Kidney (tissue), 14 donors: ENCODE data around the gene SYPL1. TPM values are rescaled to one million over a fixed set of nuclear protein-coding genes. Genes with fewer than 3 reads are reported as not detected.

ENCODE experiments used
- DNase-seq, 5 donors: peaks; one replicate each; pipeline ENCODE4 v3.0.0-alpha.2; 2013 to 2020
- FAIRE-seq: peaks from 2 replicates; lab custom pipeline; 2012; peaks lifted over from hg19 to GRCh38; lab: Jason Lieb, UNC
- H3K27ac ChIP-seq, 2 donors: one replicate each; pipeline ENCODE4 v1.7.0; 2013; ENCODE audit warnings: low read depth in 2 of 2, low read length in 2 of 2, inconsistent platforms in 1 of 2
- H3K27me3 ChIP-seq: one replicate; pipeline ENCODE4 v1.7.1; 2013; ENCODE audit warnings: low read length, inconsistent platforms; ENCODE audit not compliant: control insufficient read depth, insufficient read depth
- H3K36me3 ChIP-seq, 3 donors: one replicate each; pipeline versions ENCODE4 v1.7.0 to v1.7.1; 2013; ENCODE audit warnings: low read length in 3 of 3, control low read depth in 1 of 3, inconsistent platforms in 1 of 3; ENCODE audit not compliant: insufficient read depth in 3 of 3, control insufficient read depth in 2 of 3
- H3K4me1 ChIP-seq, 3 donors: one replicate each; pipeline versions ENCODE4 v1.7.0 to v1.7.1; 2013; ENCODE audit warnings: low read length in 3 of 3, inconsistent platforms in 1 of 3, low read depth in 1 of 3; ENCODE audit not compliant: control insufficient read depth in 2 of 3, insufficient read depth in 2 of 3
- H3K4me3 ChIP-seq, 3 donors: one replicate each; pipeline versions ENCODE4 v1.7.0 to v1.8.1; 2013; ENCODE audit warnings: low read length in 3 of 3, control low read depth in 1 of 3, inconsistent platforms in 1 of 3
- H3K9ac ChIP-seq, 3 donors: one replicate each; pipeline versions ENCODE4 v1.7.0 to v1.7.1; 2013; ENCODE audit warnings: low read length in 3 of 3, control low read depth in 1 of 3, inconsistent platforms in 1 of 3
- H3K9me3 ChIP-seq, 3 donors: one replicate each; pipeline versions ENCODE4 v1.7.0 to v1.7.1; 2013; ENCODE audit warnings: low read length in 3 of 3, control low read depth in 1 of 3, inconsistent platforms in 1 of 3; ENCODE audit not compliant: control insufficient read depth in 2 of 3, insufficient read depth in 1 of 3
- CTCF ChIP-seq: IDR thresholded peaks from 3 replicates; pipeline ENCODE4 v1.5.1; 2012; ENCODE audit warnings: mild to moderate bottlenecking, moderate library complexity, borderline replicate concordance; ENCODE audit not compliant: insufficient read depth; ENCODE audit errors: extremely low read depth
- intact Hi-C: fragments of 100-400 bp; cut with DNase I; formaldehyde crosslinking; loops from one replicate; pipeline ENCODE4 v1.11.1; 2022
- polyA plus RNA-seq: library from polyadenylated mRNA; stranded (reverse); fragments of 350-450 nt; fragmentation: Illumina TruSeq; extraction: RNeasy Lipid Tissue Mini Kit (QIAGEN cat#74804); gene quantifications from one replicate; pipeline ENCODE4 v1.2.3, GENCODE V29; 2014; ENCODE audit warnings: low read depth, low replicate concordance; ENCODE audit not compliant: insufficient read depth
- total RNA-seq: library from RNA; stranded (reverse); fragmentation: NEBNext Ultra II Directional; extraction: Animal tissue kit (Norgen Biotek cat#: 25700); gene quantifications from one replicate; pipeline ENCODE4 v1.2.1, GENCODE V29; 2021
- donor health status: control.
- donor health status: control.
- donor health status: control.
- donor health status: control.
- donor health status: control.
- donor health status: DM: yes; HTN: yes; CAD: no.
- donor health status: Normal renal cell carcinoma (clear cell type).

Gene SYPL1
- total and polyA plus RNA-seq, 2 donors from 2014 or later = 90.8 to 111 TPM

GRCh38 chr7:106071999-106072714, 40.0 kb downstream of the SYPL1 start:
- intact Hi-C loops = no loop called here
- Histone ChIP-seq H3K4me3 (no peak overlapping the region), H3K36me3 (no peaks in the 10 kb centered on the region), H3K27ac (peak overlapping the region; percentile 64 to 78), H3K4me1 (peaks cover 0 to 25% (median 21%) of the 10 kb centered on the region in 3 donors), H3K27me3 (no peaks in the 10 kb centered on the region), H3K9ac (no peak overlapping the region), H3K9me3 (no peaks in the 10 kb centered on the region)
- DNase-seq (peak in 2 of 5 donors; percentile 29 to 49), FAIRE-seq (no peak)
- no peak for TF ChIP-seq CTCF

- TF ChIP-seq CTCF = no peak
- Histone ChIP-seq H3K27me3 (no peaks in the 10 kb centered on the region), H3K27ac (peak overlapping the region; percentile 64 to 78), H3K4me3 (no peak overlapping the region), H3K9ac (no peak overlapping the region), H3K4me1 (peaks cover 0 to 25% (median 21%) of the 10 kb centered on the region in 3 donors), H3K36me3 (no peaks in the 10 kb centered on the region), H3K9me3 (no peaks in the 10 kb centered on the region)
- FAIRE-seq (no peak), DNase-seq (peak in 3 of 5 donors; percentile 43 to 86 (median 68))
- intact Hi-C loops = no loop called here
These were observed 40.6 kb downstream of the SYPL1 start for GRCh38 chr7:106071356-106071998.

- Histone ChIP-seq H3K27ac (peak overlapping the region; percentile 64 to 78), H3K4me3 (no peak overlapping the region), H3K36me3 (no peaks in the 10 kb centered on the region), H3K9ac (no peak overlapping the region), H3K4me1 (peaks cover 0 to 26% (median 21%) of the 10 kb centered on the region in 3 donors), H3K9me3 (no peaks in the 10 kb centered on the region), H3K27me3 (no peaks in the 10 kb centered on the region)
- no peak for FAIRE-seq
- TF ChIP-seq CTCF = no peak
- peak in 2 of 5 donors; percentile 34 to 49 for DNase-seq
- intact Hi-C loops = no loop called here
These were observed 41.4 kb downstream of the SYPL1 start for GRCh38 chr7:106070567-106071254.
